GM21717 (cell line): ENCODE measurements around the gene ATF6B.
"Not testable (repeated sequence)": the region's sequence is repeated elsewhere in the genome, so short reads cannot be mapped to it uniquely, and the experiment has no call there.

Experiments
- ATAC-seq: cut with Tn5 transposase; IDR thresholded peaks from one replicate; pipeline ENCODE4 v1.9.1; 2021; ENCODE audit warnings: mild to moderate bottlenecking, moderate library complexity; ENCODE audit not compliant: unreplicated experiment

Gene ATF6B

GRCh38 chr6:32108727-32109113 is 19.3 kb downstream of the ATF6B start:
- no peak for ATAC-seq

- ATAC-seq = no peak
These were observed 19.9 kb downstream of the ATF6B start for GRCh38 chr6:32108094-32108627.

- no peak for ATAC-seq
These were observed 20.6 kb downstream of the ATF6B start for GRCh38 chr6:32107406-32107805.

GRCh38 chr6:32105433-32105832 is 22.6 kb downstream of the ATF6B start:
- ATAC-seq = no peak

- ATAC-seq = no peak
These were observed 25.8 kb downstream of the ATF6B start for GRCh38 chr6:32102255-32102654.

- not testable (repeated sequence) for ATAC-seq
These were observed 27.8 kb downstream of the ATF6B start for GRCh38 chr6:32100251-32100650.

GRCh38 chr6:32097364-32097763 is 30.7 kb downstream of the ATF6B start:
- ATAC-seq = no peak

- no peak for ATAC-seq
These were observed 31.4 kb downstream of the ATF6B start for GRCh38 chr6:32096394-32097258.

- no peak for ATAC-seq
These were observed 32.0 kb downstream of the ATF6B start for GRCh38 chr6:32096087-32096393.

- no peak for ATAC-seq
These were observed 32.5 kb downstream of the ATF6B start for GRCh38 chr6:32095338-32096086.

GRCh38 chr6:32092760-32093497 is 35.1 kb downstream of the ATF6B start:
- no peak for ATAC-seq

GRCh38 chr6:32089082-32089828 is 38.8 kb downstream of the ATF6B start:
- no peak for ATAC-seq

- no peak for ATAC-seq
These were observed 39.5 kb downstream of the ATF6B start for GRCh38 chr6:32088487-32089049.

GRCh38 chr6:32087574-32088486 is 40.2 kb downstream of the ATF6B start:
- no peak for ATAC-seq

GRCh38 chr6:32086661-32087573 is 41.1 kb downstream of the ATF6B start:
- no peak for ATAC-seq

GRCh38 chr6:32085759-32086459 is 42.1 kb downstream of the ATF6B start:
- no peak for ATAC-seq

GRCh38 chr6:32084780-32085179 is 43.3 kb downstream of the ATF6B start:
- no peak for ATAC-seq
